Mononuclear cell (primary cell): ENCODE data around the gene VTI1A. TPM values are rescaled to one million over a fixed set of nuclear protein-coding genes. Genes with fewer than 3 reads are reported as not detected.

Experiments
- H3K27me3 ChIP-seq: 2 replicates; pipeline ENCODE4 v1.6.0; 2011; ENCODE audit warnings: low read length, control low read depth; ENCODE audit not compliant: insufficient read depth
- H3K4me1 ChIP-seq: 2 replicates; pipeline ENCODE4 v1.5.1; 2011; ENCODE audit warnings: mild to moderate bottlenecking, low read length, control low read depth; ENCODE audit not compliant: insufficient read depth
- H3K4me3 ChIP-seq: 2 replicates; pipeline ENCODE4 v1.5.1; 2011; ENCODE audit warnings: mild to moderate bottlenecking, low read length, moderate library complexity
- H3K9me3 ChIP-seq: 2 replicates; pipeline ENCODE4 v1.5.1; 2011; ENCODE audit warnings: low read depth, mild to moderate bottlenecking, control low read depth, low read length
- total RNA-seq: library from RNA; depleted of rRNA; stranded (reverse); fragments of >200 nt; gene quantifications from one replicate; pipeline ENCODE4 v1.2.3, GENCODE V29; 2012

The VTI1A gene
- total RNA-seq, 1 donor, result 65.4 TPM

- no peaks in the 10 kb centered on the region for H3K4me1 ChIP-seq
- no peaks in the 10 kb centered on the region for H3K9me3 ChIP-seq
- no peak overlapping the region for H3K4me3 ChIP-seq
- H3K27me3 ChIP-seq, result no peaks in the 10 kb centered on the region
Measured at GRCh38 chr10:112507988-112508387, 61.0 kb downstream of the VTI1A start.

GRCh38 chr10:112509558-112510291, 62.7 kb downstream of the VTI1A start:
- no peaks in the 10 kb centered on the region for H3K9me3 ChIP-seq
- H3K4me1 ChIP-seq, result no peaks in the 10 kb centered on the region
- H3K4me3 ChIP-seq, result no peak overlapping the region
- no peaks in the 10 kb centered on the region for H3K27me3 ChIP-seq

- Histone ChIP-seq H3K4me1 (no peaks in the 10 kb centered on the region), H3K27me3 (no peaks in the 10 kb centered on the region), H3K9me3 (no peaks in the 10 kb centered on the region), H3K4me3 (no peak overlapping the region)
Measured at GRCh38 chr10:112510384-112510783, 63.4 kb downstream of the VTI1A start.

GRCh38 chr10:112512294-112512693, 65.3 kb downstream of the VTI1A start:
- no peaks in the 10 kb centered on the region for H3K9me3 ChIP-seq
- no peaks in the 10 kb centered on the region for H3K4me1 ChIP-seq
- H3K27me3 ChIP-seq, result no peaks in the 10 kb centered on the region
- H3K4me3 ChIP-seq, result no peak overlapping the region

GRCh38 chr10:112515126-112515525, 68.1 kb downstream of the VTI1A start:
- Histone ChIP-seq H3K27me3 (no peaks in the 10 kb centered on the region), H3K9me3 (no peaks in the 10 kb centered on the region), H3K4me1 (no peaks in the 10 kb centered on the region), H3K4me3 (no peak overlapping the region)

- Histone ChIP-seq H3K9me3 (no peaks in the 10 kb centered on the region), H3K27me3 (no peaks in the 10 kb centered on the region), H3K4me3 (no peak overlapping the region), H3K4me1 (no peaks in the 10 kb centered on the region)
Measured at GRCh38 chr10:112515852-112516251, 68.8 kb downstream of the VTI1A start.

GRCh38 chr10:112517451-112517862, 70.4 kb downstream of the VTI1A start:
- Histone ChIP-seq H3K9me3 (no peaks in the 10 kb centered on the region), H3K27me3 (no peaks in the 10 kb centered on the region), H3K4me3 (no peak overlapping the region), H3K4me1 (no peaks in the 10 kb centered on the region)

GRCh38 chr10:112519133-112519761, 72.2 kb downstream of the VTI1A start:
- no peaks in the 10 kb centered on the region for H3K9me3 ChIP-seq
- no peaks in the 10 kb centered on the region for H3K4me1 ChIP-seq
- no peak overlapping the region for H3K4me3 ChIP-seq
- no peaks in the 10 kb centered on the region for H3K27me3 ChIP-seq

GRCh38 chr10:112520914-112521313, 73.9 kb downstream of the VTI1A start:
- Histone ChIP-seq H3K9me3 (no peaks in the 10 kb centered on the region), H3K4me1 (no peaks in the 10 kb centered on the region), H3K27me3 (no peaks in the 10 kb centered on the region), H3K4me3 (no peak overlapping the region)

GRCh38 chr10:112524641-112525040, 77.6 kb downstream of the VTI1A start:
- Histone ChIP-seq H3K4me1 (no peaks in the 10 kb centered on the region), H3K9me3 (no peaks in the 10 kb centered on the region), H3K4me3 (no peak overlapping the region), H3K27me3 (no peaks in the 10 kb centered on the region)

GRCh38 chr10:112525200-112525599, 78.2 kb downstream of the VTI1A start:
- Histone ChIP-seq H3K4me3 (no peak overlapping the region), H3K9me3 (no peaks in the 10 kb centered on the region), H3K4me1 (no peaks in the 10 kb centered on the region), H3K27me3 (no peaks in the 10 kb centered on the region)

GRCh38 chr10:112526139-112526538, 79.1 kb downstream of the VTI1A start:
- no peaks in the 10 kb centered on the region for H3K9me3 ChIP-seq
- no peaks in the 10 kb centered on the region for H3K4me1 ChIP-seq
- no peaks in the 10 kb centered on the region for H3K27me3 ChIP-seq
- no peak overlapping the region for H3K4me3 ChIP-seq

GRCh38 chr10:112526906-112527305, 79.9 kb downstream of the VTI1A start:
- Histone ChIP-seq H3K4me1 (no peaks in the 10 kb centered on the region), H3K27me3 (no peaks in the 10 kb centered on the region), H3K4me3 (no peak overlapping the region), H3K9me3 (no peaks in the 10 kb centered on the region)

- Histone ChIP-seq H3K9me3 (no peaks in the 10 kb centered on the region), H3K4me3 (no peak overlapping the region), H3K4me1 (no peaks in the 10 kb centered on the region), H3K27me3 (no peaks in the 10 kb centered on the region)
Measured at GRCh38 chr10:112528235-112528634, 81.2 kb downstream of the VTI1A start.

- no peaks in the 10 kb centered on the region for H3K27me3 ChIP-seq
- no peaks in the 10 kb centered on the region for H3K4me1 ChIP-seq
- no peak overlapping the region for H3K4me3 ChIP-seq
- H3K9me3 ChIP-seq, result no peaks in the 10 kb centered on the region
Measured at GRCh38 chr10:112531421-112531820, 84.4 kb downstream of the VTI1A start.

- no peak overlapping the region for H3K4me3 ChIP-seq
- no peaks in the 10 kb centered on the region for H3K9me3 ChIP-seq
- H3K27me3 ChIP-seq, result no peaks in the 10 kb centered on the region
- no peaks in the 10 kb centered on the region for H3K4me1 ChIP-seq
Measured at GRCh38 chr10:112532189-112532588, 85.2 kb downstream of the VTI1A start.
